ENCODE data around the gene NRDC.

Gene NRDC

DNA sequence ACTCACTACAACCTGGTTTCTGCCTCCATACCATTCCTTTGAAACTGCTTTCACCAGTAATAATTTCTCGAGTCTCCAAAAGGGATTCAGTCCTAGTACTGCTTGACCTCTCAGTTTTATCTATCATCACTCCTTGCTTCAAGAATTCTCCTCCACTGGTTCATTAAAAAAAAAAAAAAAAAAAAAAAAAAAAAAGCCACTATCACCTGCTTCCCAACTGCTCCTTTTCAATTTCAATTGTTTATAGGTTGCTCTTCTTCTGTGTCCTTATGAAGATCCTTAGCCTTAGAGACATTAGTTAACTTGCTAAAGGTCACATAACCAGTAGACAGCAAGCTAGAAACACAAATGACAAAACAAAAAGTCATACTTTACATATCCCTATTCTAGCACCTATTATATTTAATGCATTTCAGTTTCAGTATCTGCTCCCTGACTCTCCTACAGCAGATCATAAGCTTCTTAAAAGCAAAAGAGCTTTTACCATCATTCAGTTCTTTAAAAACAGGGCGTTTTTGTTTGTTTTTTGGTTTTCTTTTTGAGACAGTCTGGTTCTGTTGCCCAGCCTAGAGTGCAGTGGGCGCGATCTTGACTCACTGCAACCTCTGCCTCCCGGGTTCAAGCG is 7.1 kb downstream of the NRDC start:
- DNase-seq (ENCODE audit: low spot score) = no peak
- TF ChIP-seq, protein P1, sequence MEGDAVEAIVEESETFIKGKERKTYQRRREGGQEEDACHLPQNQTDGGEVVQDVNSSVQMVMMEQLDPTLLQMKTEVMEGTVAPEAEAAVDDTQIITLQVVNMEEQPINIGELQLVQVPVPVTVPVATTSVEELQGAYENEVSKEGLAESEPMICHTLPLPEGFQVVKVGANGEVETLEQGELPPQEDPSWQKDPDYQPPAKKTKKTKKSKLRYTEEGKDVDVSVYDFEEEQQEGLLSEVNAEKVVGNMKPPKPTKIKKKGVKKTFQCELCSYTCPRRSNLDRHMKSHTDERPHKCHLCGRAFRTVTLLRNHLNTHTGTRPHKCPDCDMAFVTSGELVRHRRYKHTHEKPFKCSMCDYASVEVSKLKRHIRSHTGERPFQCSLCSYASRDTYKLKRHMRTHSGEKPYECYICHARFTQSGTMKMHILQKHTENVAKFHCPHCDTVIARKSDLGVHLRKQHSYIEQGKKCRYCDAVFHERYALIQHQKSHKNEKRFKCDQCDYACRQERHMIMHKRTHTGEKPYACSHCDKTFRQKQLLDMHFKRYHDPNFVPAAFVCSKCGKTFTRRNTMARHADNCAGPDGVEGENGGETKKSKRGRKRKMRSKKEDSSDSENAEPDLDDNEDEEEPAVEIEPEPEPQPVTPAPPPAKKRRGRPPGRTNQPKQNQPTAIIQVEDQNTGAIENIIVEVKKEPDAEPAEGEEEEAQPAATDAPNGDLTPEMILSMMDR (IDR thresholded peaks at IDR 0.05; ENCODE audit: extremely low read depth, insufficient read depth, missing control alignments) = no peak
- in situ Hi-C loops (cut with MboI; ENCODE audit: low pct_unique_long_range_greater_than_20kb, low sequenced_read_pairs, unreplicated experiment) = no loop called here

GRCh38 chr1:51870603-51871350 is 7.8 kb downstream of the NRDC start:
- TF ChIP-seq, protein P1 (IDR thresholded peaks at IDR 0.05; ENCODE audit: extremely low read depth, insufficient read depth, missing control alignments) = no peak
- in situ Hi-C loops (cut with MboI; ENCODE audit: low pct_unique_long_range_greater_than_20kb, low sequenced_read_pairs, unreplicated experiment) = no loop called here
- DNase-seq (ENCODE audit: low spot score) = no peak

GRCh38 chr1:51867479-51868232 is 10.9 kb downstream of the NRDC start:
- in situ Hi-C loops (cut with MboI; ENCODE audit: low pct_unique_long_range_greater_than_20kb, low sequenced_read_pairs, unreplicated experiment) = no loop called here
- no peak for DNase-seq (ENCODE audit: low spot score)
- TF ChIP-seq, protein P1 (IDR thresholded peaks at IDR 0.05; ENCODE audit: extremely low read depth, insufficient read depth, missing control alignments) = no peak

GRCh38 chr1:51863384-51863783 is 15.1 kb downstream of the NRDC start:
- no peak for DNase-seq (ENCODE audit: low spot score)
- TF ChIP-seq, protein P1 (IDR thresholded peaks at IDR 0.05; ENCODE audit: extremely low read depth, insufficient read depth, missing control alignments) = no peak
- in situ Hi-C loops (cut with MboI; ENCODE audit: low pct_unique_long_range_greater_than_20kb, low sequenced_read_pairs, unreplicated experiment) = no loop called here

DNA sequence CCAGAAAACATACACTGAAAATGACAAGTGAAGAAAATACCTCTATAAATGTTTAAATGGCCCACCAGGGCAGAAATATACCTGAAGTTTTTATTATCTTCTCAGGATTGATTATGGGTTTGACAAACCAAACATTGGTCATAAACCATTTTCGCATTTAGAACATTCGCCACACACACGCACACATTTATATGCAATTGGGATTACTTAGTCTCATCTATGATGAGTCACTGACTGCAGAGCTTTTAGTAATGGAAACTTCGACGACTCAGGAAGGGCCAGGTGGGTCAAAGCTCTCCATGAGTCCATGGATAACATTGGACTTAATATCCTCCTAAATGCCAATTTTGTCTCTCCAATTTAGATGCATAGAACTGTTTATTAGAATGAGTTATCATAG is 16.9 kb downstream of the NRDC start:
- no peak for DNase-seq (ENCODE audit: low spot score)
- TF ChIP-seq, protein P1 (IDR thresholded peaks at IDR 0.05; ENCODE audit: extremely low read depth, insufficient read depth, missing control alignments) = no peak
- in situ Hi-C loops (cut with MboI; ENCODE audit: low pct_unique_long_range_greater_than_20kb, low sequenced_read_pairs, unreplicated experiment) = no loop called here

DNA sequence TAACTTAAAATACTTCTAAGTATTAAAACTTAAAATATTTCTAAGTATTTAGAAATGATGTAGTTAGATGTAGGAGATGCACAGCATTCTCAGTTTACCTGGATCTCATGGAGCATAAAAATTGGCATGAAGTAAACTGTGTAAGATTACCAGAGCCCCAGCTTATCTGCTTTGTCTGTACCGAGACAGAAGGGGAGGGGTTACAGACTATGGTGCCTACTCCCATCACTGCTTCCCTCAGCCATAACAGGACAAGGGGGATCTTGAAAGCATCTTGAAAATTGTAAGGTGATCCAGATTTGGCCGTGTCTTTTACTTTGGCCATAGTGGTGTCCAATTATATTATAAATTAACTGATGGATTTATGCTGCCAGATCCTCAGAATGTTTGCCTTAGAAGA is 18.8 kb downstream of the NRDC start:
- TF ChIP-seq, protein P1 (IDR thresholded peaks at IDR 0.05; ENCODE audit: extremely low read depth, insufficient read depth, missing control alignments) = no peak
- DNase-seq (ENCODE audit: low spot score) = no peak
- in situ Hi-C loops (cut with MboI; ENCODE audit: low pct_unique_long_range_greater_than_20kb, low sequenced_read_pairs, unreplicated experiment) = no loop called here
